Suppressor macrophage treated with lipopolysaccharide for 1 hour (primary cell): Measurements from ENCODE around the gene TMEM165.
A peak's percentile ranks its signal among the peaks of the same experiment; 100 is the strongest.

Experiments
- DNase-seq, 3 donors: peaks; one replicate each; pipeline ENCODE4 v3.0.0-alpha.2; 2020 to 2022

The TMEM165 gene

DNA sequence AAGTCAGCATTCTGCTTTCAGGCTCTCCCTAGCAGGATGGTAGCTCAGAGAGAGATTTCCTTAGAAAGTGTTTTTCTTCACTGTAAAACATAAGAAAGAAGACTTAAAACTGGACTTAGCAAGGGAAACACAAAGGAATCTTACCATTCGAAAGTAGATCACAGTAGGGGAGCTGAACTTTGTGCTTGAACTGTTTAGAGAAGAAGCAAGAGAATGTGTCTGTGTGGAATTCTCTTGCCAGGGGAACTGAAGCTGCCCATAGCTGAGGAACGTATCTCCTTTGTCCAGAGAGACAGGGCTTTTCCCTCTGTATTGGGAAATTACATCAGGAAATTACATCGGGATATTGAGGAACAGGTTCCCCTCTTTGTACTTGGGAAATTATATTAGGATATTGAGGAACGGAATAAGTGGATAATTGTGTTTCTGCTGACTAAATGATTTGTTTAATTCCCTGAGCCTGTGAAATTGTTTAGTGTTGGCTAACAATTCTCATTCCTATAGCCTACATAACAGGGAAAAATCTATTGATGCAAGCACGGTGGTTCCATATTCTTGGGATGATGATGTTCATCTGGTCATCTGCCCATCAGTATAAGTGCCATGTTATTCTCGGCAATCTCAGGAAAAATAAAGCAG is 28.6 kb upstream of the TMEM165 start:
- DNase-seq, result no peak

DNA sequence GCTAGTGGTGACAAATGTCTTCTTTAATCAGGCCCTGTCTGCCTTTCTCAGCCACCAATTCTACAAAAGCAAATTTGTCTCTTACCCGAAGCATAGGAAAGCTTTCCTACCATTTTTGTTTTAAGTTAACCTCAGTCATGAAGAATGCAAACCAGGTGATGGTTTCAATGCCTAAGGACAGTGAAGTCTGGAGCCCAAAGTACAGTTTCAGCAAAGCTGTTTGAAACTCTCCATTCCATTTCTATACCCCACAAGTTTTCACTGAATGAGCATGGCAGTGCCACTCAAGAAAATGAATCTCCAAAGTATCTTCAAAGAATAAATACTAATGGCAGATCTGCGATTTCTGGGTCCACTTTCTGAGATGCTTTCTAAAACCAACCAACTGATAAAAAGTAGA is 25.8 kb upstream of the TMEM165 start:
- no peak for DNase-seq

DNA sequence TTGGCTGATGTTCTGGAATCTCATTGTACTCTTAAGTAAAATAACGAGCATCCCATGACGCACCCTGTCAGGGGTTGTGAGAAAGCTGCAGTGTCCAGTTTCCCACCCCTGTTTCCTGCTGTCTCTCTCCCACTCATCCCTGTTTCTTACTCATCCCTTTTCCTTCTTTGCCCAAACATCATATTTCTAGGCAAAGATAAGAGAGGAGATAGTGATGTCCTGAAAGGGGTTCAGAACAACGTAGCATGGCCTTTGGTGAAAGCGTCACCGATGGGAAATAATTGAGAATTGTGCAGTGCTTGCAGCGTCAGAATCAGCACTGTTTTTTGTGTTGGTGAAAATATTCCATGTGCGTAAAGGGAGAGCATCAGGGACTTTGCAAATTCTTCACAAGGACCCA is 23.5 kb upstream of the TMEM165 start:
- DNase-seq, result no peak

DNA sequence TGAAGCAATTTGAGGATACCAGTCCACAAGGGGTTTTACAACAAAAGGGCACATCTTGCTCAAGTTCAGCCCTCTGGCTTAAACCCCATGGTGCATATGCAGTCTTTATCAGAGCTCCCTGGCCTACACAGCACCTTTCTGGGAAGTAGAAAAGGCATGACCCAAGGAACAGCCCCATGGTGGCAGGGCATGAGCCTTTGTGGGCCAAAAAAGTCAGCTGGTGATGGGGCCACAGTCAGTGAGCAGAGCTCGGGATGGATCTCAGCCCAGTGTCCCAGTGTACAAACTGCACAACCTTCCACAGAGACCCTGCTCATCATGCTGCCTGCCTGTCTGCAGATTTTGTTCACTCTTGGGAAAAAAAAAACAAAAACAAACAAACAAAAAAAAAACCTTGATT is 22.3 kb upstream of the TMEM165 start:
- DNase-seq, result no peak

DNA sequence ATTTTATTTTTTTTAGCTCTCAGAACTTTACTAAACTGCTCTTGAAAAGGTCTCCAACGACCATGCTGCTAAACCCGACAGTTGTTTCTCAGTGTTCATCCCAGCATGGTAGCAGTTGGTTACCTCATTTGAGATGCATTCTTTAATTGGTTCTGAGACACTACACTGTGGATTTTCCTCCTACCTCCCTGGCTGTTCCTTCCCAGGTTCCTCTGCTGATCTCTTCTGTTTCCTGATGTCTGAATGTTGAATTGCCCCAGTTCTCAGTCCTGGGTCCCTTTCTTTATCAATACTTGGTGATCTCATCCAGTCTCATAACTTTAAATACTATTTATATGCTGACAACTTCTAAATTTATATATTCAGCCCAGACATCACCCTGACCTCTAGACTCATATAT is 19.1 kb upstream of the TMEM165 start:
- DNase-seq, result no peak

DNA sequence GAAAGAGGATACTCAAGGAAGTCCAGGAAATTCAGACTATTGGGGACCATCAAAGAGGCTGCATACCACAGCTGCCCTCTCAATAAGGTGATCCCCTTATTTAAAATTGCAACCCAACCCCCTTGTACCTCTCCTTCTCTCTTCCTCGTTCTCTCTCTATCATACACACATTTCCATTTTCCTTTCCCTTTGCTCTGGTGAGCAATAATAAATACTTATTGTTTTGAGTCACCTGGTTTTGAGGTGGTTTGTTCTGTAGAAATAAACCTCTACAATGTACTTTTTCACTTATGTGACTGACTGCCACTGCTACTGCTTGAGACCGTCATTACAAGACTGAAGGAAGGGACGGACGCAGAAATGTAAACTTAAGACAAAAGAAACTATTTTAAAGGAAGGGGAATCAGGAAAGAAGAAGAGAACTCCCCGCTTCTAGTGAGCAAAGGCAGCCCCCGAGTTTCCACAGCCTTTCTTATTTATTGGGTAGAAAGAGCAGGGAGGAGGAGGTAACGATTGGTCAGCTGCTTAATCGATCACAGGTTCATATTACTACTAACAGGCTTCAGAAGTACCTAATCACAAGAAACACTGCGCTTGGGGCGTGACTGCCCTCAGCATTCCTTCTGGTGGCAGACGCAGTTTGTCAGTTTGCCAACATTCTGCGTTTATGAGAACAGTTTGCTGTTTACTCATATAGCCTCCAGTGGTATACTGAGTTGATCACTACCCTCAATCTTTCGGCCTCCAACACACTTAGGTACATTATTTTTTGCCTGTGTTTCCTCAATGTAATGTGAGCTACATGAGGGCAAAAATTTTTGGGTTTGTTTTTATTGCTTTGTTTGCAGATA is 16.9 kb upstream of the TMEM165 start:
- DNase-seq, result no peak

DNA sequence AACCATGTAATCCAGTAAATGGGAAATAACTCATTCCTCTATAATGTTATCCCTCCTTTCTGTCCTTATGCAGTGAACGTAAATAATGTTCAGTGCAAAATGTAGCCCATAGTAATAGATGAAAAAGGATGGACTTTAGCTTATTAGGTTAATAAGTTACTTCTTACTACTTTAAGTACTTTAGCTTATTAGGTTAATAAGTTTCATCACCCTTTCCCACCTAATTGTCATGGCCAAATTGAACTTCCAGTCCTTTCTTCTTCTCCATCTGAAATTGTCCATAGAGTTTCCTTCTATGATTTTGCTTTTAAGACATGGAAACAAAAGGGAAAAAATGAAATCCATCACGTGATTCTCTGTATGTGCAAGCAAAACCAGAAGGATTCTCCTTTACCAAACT is 15.2 kb upstream of the TMEM165 start:
- DNase-seq, result no peak

DNA sequence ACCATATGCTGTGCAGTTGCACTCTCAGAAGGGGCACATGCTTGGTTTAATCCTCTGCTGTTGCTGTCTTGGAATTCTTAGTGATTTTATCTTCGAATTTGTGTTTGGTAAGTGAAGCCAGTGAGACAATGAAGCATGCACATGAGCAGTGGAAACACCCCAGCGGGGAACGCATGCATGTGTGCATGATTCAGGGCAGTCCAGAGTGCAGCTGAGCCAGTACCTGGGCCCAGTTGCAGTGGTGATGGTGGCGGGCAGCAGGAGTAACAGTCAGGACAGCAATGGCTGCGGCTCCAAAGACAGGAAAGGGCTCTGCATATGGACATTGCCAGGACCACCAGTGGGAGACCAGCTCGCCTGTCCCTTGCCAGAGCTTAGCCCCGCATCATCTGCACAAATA is 14.3 kb upstream of the TMEM165 start:
- DNase-seq, result no peak

DNA sequence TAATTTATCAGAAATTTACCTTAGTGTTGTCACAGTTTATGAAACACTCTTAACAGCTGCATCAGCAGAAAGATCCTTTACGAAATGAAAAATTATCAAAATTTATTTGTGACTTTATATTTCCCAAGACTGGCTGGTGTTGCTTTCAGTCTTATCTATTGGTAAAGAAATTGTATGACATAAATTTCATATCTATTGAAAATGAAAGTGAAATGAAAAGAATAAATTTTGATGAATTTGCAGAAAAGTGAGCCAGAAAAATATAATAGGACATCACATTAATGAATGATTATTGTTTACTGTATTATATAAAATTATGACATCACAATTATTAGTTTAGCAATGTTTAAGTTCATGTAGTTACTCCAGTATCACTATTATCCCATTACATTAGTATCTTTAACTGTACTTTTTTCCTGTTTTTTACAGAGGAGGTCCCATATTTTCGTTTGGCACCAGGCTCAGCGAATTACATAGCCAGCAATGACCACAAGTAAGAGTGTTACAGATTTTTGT is 13.2 kb upstream of the TMEM165 start:
- peak in 1 of 3 donors; percentile 35 for DNase-seq

DNA sequence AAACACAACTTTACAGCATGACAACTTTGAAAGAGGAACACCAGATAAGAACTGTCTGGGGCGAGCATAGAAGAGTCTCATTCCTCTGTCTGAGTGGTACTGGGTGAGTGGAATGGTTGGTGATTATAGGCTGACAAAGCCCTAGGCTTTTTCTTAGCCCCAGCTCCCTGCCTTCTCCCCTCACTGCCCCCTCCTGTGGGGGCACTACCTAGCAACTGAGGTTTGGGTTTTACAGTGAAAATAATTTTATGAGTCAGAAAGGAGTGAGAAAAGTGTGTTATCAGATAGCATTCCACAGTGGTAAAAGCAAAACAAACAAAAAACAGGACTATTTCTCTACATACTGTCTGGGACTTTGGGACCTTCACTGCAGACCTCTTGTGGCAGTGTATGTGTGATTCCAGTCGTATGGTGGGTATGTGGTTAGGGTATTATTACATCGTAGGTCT is 10.5 kb upstream of the TMEM165 start:
- DNase-seq, result no peak

DNA sequence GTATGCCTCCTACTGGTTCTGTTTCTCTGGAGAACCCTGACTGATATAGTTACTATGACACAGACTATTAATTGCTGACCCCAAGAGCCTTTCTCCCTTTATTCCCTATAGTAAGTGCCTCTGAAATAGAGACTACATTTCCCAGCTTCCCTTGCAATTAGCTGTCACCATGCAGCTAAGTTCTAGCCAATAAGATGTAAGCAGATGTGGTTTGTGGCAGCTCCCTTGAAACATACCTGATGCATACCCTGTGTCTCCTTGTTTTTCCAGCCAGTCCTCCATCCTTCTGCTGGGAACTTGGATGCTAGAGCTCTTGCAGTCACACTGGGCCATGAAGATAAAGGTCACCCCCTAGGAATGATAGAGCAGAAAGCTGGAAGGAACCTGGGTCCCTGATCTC is 9.7 kb upstream of the TMEM165 start:
- DNase-seq, result peak in 2 of 3 donors; percentile 15 to 16

DNA sequence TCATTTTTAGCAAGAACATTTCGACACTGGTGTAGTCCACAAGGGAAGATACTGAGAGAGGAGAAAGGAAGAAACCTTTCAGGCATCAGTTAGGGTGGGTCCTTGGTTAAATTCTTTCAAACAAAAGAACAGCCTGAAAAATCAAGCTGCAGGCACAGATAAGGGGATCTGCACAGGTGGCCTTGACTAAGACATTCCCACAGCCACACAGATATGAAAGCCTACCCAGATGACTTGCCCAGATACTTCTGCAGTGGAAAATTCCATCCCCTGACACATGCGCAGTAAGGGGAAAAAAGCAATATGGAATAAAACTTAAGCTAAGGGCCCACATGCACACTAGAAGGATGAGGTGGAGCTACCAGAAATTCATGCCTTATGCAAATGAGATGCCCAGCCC is 8.9 kb upstream of the TMEM165 start:
- no peak for DNase-seq

DNA sequence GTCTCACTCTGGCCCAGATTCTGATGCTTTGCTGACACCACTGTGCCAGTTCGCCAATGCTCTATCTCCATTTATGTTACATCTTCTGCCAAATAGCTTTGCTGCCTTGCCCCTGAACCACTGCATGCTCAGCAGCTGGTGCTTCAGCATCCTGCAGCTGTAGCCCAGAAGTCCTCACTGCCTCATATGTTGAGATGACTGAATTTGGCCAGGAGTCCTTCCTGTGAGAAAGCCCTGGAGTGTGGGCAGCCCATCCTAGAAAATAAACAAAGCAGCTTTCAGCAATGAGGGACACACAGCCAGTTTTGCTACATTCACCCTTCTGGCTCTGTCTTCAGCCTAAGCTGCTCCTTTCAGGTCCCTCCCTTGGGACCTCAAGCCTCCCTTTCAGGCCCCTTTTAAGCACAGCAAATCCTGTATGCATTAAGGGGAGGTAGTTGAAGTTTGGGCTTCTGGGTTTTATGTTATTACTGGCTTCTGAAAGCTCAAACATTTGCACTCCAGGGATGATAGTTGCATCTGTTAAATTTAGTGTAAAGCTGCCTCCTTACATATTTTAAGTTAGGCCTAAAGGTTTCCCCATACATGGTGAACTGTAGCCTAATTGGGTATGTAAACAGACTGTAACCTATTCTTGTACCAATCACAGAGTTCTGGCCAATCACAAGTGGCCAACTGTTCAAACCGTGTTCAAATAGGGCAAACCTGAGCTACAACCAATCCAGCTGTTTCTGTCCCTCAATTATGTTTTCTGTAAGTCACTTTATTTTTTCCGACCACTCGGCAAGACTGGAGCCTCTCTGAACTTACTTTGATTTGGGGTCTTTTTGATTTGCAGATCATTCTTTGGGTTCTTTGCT is 2.1 kb upstream of the TMEM165 start:
- no peak for DNase-seq

DNA sequence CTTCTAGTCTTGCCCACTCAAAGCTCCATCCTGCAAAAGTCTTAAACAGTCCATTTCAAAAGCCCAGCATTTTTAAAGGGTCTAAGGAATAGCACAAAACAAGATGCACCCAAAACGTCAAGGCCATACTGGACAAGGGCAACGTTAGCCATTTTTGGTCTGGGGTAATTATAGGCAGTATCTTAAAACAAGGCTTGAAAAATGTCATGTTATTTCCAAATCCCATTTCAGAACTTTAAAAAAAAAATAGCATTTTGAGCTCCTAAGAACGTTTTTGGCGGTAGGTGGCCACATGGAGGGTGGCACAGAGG is 584 bp upstream of the TMEM165 start:
- no peak for DNase-seq

DNA sequence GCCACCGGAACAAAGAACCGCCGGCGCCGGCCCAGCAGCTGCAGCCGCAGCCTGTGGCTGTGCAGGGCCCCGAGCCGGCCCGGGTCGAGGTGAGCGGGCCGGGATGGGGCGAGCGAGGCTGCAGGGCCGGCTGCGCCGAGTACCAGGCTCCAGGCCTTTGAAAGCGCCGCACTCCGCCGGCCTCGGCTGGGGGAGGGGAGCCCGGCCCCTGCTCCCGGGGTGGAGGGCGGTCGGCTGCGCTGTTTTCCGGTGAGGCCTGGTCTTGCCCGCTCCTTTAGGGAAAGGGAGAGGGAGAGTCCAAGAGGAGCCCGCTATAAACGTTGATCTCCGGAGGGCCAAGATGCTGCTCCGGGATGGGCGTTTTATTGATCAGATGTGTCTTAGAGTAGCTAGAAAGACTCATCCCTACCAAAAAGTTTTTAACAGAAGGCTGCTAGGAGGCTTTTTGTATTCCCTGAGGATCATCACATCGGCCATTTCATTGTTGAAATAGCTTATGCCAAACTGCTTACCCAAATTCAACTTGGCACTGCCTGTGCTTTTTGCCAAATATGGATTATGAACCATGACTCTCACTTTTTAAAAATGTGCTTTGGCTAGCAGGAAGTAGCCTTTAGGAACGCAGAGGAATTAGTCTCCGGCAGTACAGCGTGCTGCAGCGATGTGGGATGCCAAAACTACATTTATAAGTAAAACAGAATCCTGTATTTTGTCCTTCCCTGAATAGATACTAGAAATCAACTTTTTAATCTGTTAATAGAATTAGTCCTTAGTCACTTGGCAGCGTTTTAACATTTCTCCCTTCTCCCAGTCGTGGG is 760 bp downstream of the TMEM165 start:
- peak; percentile 47 to 54 (median 47) for DNase-seq

DNA sequence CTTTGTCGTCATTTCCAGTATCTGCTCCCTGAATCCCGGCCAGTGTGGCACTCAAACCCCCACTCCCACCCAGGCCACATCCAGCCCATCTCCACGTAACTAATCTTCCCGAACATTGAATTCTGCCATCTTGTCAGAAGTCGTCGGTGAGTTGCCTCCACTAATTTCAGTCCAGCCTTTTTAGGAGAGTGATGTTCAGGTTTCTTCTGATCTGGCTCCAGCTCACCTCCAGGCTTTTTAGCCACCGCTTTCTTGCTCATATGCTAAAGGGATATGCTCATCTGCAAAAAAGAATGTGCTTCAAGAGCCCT is 1.3 kb downstream of the TMEM165 start:
- no peak for DNase-seq

DNA sequence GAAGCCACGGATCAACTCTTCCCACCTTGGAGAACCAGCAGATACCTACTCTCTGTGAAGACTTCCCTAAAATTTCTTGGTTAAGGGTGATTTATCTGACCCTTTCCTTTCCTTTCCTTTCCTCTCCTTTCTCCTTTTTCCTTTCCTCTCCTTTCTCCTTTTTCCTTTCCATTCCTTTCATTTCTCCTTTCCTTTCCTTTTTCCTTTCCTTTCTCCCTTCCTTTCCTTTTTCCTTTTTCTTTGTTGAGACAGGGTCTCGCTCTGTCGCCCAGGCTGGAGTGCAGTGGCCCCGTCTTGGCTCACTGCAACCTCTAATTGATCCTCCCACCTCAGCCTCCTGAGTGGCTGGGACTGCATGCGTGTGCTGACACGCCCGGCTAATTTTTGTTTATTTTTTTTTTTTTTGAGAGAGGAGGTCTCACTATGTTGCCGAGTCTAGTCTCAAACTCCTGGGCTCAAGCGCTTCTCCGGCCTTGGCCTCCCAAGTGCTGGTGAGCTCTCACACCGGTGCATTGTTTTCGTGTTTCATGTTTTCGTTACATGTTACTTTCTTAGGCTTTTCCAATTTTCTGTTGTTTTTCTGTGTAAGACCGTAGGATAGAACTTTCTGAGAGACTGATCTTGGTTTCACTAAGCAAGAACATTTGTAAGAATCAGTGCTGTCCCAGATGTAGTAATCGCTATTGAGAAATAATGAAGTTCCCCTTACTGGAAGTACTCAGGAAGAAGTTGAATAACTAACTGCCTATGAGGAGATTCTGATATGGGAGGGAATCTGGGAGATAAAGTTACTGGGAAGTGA is 2.0 kb downstream of the TMEM165 start:
- peak; percentile 74 to 96 (median 96) for DNase-seq

DNA sequence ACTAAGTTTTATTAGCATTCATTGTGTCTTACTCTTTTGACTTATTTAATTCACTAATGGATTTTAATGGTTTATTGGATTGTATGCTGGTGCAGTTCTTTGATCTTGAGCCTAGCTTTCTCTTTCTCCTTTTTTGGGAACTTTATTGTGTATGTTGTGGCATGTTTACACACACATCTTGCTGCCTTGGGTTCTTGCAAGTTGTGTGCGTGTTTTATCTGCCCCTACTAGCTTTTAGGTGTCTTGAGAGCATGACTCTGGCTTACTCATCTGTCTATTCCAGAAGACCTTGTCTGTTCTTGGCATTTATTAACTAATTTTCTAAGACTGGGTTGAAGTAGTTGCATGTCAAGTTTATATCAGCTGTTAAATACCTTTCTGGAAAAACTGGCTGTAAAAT is 2.7 kb downstream of the TMEM165 start:
- DNase-seq, result peak; percentile 10 to 26 (median 13)

DNA sequence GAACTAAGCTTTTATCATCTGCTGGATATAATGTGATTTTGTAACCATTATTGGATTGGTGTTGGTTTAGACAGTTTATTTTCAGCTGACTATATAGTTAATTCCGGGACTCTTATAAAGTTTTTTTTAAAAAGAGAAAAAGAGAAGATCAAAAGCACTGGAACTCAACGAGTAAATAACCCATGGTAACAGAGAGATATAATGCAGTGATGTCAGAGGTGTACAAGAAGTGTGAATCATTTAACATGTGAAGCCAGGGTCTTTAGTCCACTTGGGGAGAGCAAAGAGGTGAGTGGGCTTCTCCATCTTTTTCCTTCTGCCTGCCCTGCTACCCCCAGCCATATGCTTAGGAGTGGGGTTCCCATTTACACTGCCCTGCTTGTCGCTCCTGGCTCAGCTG is 3.2 kb downstream of the TMEM165 start:
- DNase-seq, result peak in 2 of 3 donors; percentile 3 to 23

DNA sequence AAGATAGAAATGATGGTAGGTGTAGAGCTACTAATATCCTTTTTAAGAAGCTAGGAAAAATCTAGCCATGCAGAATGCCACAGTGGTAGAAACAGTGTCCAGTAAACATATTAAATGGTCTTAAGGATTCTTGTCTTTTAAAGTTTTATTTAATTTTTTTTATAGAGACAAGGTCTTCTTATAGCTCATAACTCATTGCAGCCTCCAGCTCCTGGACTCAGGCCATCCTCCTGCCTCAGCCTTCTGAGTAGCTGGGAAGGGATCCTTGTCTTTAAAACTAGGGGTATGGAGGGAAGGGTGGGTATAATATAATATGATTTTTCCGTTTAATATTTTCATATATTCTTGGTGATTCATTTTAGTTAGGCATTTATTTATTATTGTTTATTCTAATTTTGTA is 3.8 kb downstream of the TMEM165 start:
- no peak for DNase-seq

DNA sequence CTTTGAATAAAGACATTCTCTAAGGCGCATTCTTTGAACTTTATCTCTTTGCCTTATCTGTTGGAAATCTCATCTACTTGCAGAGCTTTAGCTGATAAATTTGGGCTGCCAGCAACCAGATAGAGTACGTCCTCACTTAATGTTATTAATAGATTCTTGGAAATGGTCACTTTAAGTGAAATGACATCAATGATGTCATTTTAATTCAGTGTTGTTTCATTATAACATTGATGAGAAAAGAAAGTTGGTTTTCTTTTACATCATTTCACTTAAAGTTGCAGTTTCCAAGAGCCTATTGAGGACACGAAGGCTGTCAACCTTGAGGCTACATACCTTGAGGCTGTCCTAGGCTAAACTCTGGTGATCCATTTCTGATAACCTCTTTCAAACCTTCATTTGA is 9.3 kb downstream of the TMEM165 start:
- no peak for DNase-seq

DNA sequence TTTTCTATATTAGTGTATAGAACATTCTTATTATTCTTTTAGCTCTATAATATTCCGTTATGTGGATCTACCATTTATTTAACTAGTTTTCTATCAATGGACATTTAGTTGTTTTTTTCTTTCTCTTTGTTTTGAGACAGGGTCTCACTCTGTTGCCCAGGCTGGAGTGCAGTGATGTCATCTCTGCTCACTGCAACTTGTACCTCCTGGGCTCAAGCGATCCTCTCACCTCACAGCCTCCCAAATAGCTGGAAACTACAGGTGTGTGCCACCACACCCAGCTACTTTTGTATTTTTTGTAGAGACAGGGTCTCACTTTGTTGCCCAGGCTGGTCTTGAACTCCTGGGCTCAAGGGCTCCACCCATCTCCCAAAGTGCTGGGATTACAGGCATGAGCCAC is 10.8 kb downstream of the TMEM165 start:
- no peak for DNase-seq
